Ishikawa (cell line): ENCODE results near the gene SRSF4.
A peak's percentile ranks its signal among the peaks of the same experiment; 100 is the strongest.

Source experiments
- CEBPB ChIP-seq: IDR thresholded peaks from 2 replicates; pipeline ENCODE4 v1.6.1; 2012
- CREB1 ChIP-seq: IDR thresholded peaks from 2 replicates; pipeline ENCODE4 v1.6.1; 2012; ENCODE audit warnings: low read depth
- EGR1 ChIP-seq: IDR thresholded peaks from 2 replicates; pipeline ENCODE4 v1.6.1; 2012
- EP300 ChIP-seq: IDR thresholded peaks from 2 replicates; pipeline ENCODE4 v1.6.1; 2012; ENCODE audit warnings: borderline replicate concordance
- FOXM1 ChIP-seq: IDR thresholded peaks from 2 replicates; pipeline ENCODE4 v1.6.1; 2012; ENCODE audit warnings: low read depth, borderline replicate concordance
- MAX ChIP-seq: IDR thresholded peaks from 2 replicates; pipeline ENCODE4 v1.6.1; 2012
- NFIC ChIP-seq: IDR thresholded peaks from 2 replicates; pipeline ENCODE4 v1.6.1; 2012
- RAD21 ChIP-seq: IDR thresholded peaks from 2 replicates; pipeline ENCODE4 v1.6.1; 2012; ENCODE audit warnings: low read depth
- TAF1 ChIP-seq: IDR thresholded peaks from 2 replicates; pipeline ENCODE4 v1.6.1; 2012; ENCODE audit warnings: low read depth, mild to moderate bottlenecking
- TCF12 ChIP-seq: IDR thresholded peaks from 2 replicates; pipeline ENCODE4 v1.6.1; 2012; ENCODE audit warnings: low read depth
- TEAD4 ChIP-seq: IDR thresholded peaks from 2 replicates; pipeline ENCODE4 v1.6.1; 2012
- YY1 ChIP-seq: IDR thresholded peaks from 2 replicates; pipeline ENCODE4 v1.6.1; 2012; ENCODE audit warnings: low read depth
- ZBTB7A ChIP-seq: IDR thresholded peaks from 2 replicates; pipeline ENCODE4 v1.6.1; 2012; ENCODE audit warnings: low read depth
- TF ChIP-seq, protein P1 (sequence below): IDR thresholded peaks from 2 replicates; pipeline ENCODE4 v1.6.1; 2012
- TF ChIP-seq, protein P2 (sequence below): IDR thresholded peaks from 2 replicates; pipeline ENCODE4 v1.6.1; 2012; ENCODE audit warnings: low read depth, mild to moderate bottlenecking

SRSF4 gene

DNA sequence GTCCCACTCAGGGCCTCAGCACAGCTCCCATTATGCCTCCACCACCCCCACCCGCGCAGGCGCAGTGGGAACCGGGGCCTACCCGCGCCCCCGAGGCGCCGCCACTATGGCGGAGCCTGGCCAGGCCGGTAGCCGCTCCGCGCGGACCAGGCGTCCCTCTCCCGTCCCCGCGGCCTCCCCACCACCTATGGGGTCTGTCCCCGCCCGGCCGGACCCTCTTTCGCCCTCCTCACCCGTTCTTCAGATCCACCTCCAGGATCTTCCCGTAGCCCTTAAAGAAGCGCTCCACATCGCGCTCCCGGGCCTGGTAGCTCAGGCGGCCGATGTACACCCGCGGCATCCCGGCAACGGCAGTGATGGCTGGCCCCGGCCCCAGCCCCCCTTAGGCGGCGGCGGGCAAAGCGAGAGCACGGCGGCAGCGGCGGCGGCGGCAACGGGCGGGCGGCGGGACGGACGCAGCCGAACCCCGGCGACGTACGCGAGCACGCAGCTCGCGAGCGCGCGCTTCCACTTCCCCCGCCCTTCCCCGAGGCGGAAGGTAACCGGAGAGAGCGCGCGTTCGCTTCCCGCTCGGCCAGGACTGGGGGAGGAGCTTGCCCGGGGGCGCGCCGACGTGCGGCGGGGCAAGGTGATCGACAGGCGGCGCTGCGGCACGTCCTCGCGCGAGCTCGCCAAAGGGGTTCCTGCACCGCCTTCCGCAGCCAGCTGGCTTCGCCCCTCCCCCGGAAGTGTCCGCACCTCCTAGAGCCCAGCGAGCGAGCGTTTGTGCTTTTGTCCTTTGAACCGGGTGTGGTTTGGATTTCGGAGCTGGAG, at the start of gene SRSF4:
Gene SRSF4 (minus strand): TSS at position 488 of the 813 bp plus-strand sequence. CDS start 148 bp downstream, at position 340.
- peak; percentile 23; the same call in 1 of the 2 replicates for TF ChIP-seq EGR1
- 0 out of 2 replicates have a peak, but pooled peaks have one; percentile 18 for TF ChIP-seq EP300
- TF ChIP-seq FOXM1 = no peak
- TF ChIP-seq, protein P1, sequence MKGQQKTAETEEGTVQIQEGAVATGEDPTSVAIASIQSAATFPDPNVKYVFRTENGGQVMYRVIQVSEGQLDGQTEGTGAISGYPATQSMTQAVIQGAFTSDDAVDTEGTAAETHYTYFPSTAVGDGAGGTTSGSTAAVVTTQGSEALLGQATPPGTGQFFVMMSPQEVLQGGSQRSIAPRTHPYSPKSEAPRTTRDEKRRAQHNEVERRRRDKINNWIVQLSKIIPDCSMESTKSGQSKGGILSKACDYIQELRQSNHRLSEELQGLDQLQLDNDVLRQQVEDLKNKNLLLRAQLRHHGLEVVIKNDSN = 0 out of 2 replicates have a peak, but pooled peaks have one; percentile 2
- peak; percentile 93 for TF ChIP-seq TAF1
- no peak; the same call in 1 of the 2 replicates for TF ChIP-seq NFIC
- TF ChIP-seq YY1 = peak; percentile 88
- TF ChIP-seq MAX = peak; percentile 33; the same call in 1 of the 2 replicates
- no peak for TF ChIP-seq ZBTB7A
- TF ChIP-seq, protein P2, sequence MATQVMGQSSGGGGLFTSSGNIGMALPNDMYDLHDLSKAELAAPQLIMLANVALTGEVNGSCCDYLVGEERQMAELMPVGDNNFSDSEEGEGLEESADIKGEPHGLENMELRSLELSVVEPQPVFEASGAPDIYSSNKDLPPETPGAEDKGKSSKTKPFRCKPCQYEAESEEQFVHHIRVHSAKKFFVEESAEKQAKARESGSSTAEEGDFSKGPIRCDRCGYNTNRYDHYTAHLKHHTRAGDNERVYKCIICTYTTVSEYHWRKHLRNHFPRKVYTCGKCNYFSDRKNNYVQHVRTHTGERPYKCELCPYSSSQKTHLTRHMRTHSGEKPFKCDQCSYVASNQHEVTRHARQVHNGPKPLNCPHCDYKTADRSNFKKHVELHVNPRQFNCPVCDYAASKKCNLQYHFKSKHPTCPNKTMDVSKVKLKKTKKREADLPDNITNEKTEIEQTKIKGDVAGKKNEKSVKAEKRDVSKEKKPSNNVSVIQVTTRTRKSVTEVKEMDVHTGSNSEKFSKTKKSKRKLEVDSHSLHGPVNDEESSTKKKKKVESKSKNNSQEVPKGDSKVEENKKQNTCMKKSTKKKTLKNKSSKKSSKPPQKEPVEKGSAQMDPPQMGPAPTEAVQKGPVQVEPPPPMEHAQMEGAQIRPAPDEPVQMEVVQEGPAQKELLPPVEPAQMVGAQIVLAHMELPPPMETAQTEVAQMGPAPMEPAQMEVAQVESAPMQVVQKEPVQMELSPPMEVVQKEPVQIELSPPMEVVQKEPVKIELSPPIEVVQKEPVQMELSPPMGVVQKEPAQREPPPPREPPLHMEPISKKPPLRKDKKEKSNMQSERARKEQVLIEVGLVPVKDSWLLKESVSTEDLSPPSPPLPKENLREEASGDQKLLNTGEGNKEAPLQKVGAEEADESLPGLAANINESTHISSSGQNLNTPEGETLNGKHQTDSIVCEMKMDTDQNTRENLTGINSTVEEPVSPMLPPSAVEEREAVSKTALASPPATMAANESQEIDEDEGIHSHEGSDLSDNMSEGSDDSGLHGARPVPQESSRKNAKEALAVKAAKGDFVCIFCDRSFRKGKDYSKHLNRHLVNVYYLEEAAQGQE = 0 out of 2 replicates have a peak, but pooled peaks have one; percentile 15
- TF ChIP-seq RAD21 = peak; percentile 26; the same call in 1 of the 2 replicates
- no peak; the same call in 1 of the 2 replicates for TF ChIP-seq TEAD4
- TF ChIP-seq CREB1 = no peak; the same call in 1 of the 2 replicates
- no peak; the same call in 1 of the 2 replicates for TF ChIP-seq CEBPB
- TF ChIP-seq TCF12 = 0 out of 2 replicates have a peak, but pooled peaks have one; percentile 42

DNA sequence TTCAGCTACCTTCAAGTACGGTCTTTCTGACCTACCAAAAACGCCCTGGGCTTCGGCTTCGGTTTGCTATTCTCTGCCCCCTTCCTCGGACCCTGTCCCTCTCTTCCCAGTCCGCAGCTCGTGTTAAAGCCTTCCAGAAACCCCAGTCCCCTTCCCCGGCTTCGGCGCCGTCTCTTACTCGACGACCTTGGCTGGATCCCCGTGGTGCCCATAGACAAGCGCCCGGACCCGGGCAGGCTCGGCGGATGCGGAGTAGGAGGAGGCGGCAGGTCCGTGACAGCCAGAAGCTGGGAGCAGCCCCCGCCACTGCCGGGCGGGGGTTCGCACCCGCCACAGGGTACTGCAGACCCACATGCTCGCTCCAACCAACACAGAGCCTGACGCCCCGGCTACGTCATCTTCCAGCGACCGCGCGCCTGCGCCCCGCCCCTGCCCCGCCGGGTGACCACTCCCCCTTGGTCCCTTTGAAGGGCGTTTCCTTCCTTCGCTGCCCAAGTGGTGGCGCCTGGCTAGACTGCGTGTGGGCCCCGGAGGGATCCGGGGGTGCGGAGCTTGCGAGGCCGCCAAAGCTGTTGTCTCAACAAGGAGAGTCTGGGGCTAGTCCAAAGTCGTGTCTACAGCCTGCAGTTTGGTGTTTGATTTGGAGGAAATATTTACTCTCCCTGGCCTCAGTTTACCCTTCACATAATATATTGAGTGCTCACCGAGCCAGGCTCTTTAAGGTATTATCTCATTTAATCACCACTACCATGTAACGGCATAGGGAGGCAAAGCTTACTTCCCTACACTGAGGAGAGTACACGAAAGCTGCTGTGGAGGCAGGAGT, 49.1 kb upstream of the SRSF4 start, which contains the start of gene MECR:
Gene MECR (minus strand): TSS at position 382 of the 826 bp plus-strand sequence. CDS start 28 bp downstream, at position 354.
- TF ChIP-seq TEAD4 (no peak; the same call in 1 of the 2 replicates), FOXM1 (no peak), EGR1 (no peak), CREB1 (peak; percentile 94), TCF12 (peak; percentile 47; the same call in 1 of the 2 replicates), TAF1 (peak; percentile 67), MAX (peak; percentile 94), EP300 (no peak), YY1 (no peak), ZBTB7A (peak; percentile 31; the same call in 1 of the 2 replicates), RAD21 (no peak), CEBPB (no peak)
- TF ChIP-seq, protein P1 = peak; percentile 36; the same call in 1 of the 2 replicates

DNA sequence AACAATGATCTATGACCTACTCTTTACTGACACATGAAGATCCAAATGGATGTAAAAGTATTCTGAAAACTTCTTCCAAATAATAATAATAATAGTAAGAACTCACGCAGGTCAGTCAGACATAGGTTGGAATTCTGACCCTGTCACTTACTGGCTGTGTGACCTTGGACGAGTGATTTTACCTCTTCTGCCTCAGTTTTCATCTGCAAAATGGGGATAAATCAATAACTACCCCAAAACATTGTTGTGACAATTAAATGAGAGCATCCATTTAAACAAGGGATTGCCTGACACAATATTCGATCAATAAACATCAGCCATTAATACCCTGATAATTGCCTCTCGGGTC, 48.5 kb upstream of the SRSF4 start:
- no peak for TF ChIP-seq TEAD4
- no peak for TF ChIP-seq MAX
- no peak for TF ChIP-seq CEBPB
- no peak for TF ChIP-seq FOXM1
- no peak for TF ChIP-seq EP300
- TF ChIP-seq NFIC = no peak

DNA sequence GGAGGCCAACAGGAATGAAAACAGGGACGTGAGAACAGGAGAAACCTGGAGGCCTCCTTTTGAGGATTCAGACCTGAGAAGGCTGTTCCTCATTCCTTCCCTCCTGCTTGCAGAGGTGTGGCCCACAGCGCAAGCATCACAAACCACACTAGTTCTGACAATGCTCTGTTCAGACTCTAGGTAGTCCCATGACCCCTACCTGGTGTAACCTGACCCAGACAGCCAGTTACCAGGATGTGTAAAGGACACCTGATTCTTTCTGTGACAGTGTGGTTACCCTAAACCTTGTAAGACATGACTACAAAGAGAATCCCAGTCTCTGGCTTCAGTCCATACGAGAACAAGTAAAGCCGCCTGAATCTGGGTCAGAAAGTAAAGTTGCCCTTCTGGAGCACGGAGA, 45.8 kb upstream of the SRSF4 start:
- TF ChIP-seq CEBPB (no peak), ZBTB7A (no peak), MAX (no peak), TCF12 (no peak), TAF1 (no peak), YY1 (no peak), TEAD4 (no peak), EGR1 (no peak), RAD21 (no peak), EP300 (no peak), FOXM1 (no peak)
- TF ChIP-seq, protein P1 = no peak

- no peak for TF ChIP-seq CREB1
- TF ChIP-seq, protein P1 = no peak
- TF ChIP-seq TAF1 = no peak
- no peak for TF ChIP-seq TCF12
- TF ChIP-seq ZBTB7A = no peak
- no peak for TF ChIP-seq NFIC
- TF ChIP-seq, protein P2 = no peak
- no peak for TF ChIP-seq EP300
- TF ChIP-seq CEBPB = no peak
- no peak for TF ChIP-seq YY1
- no peak for TF ChIP-seq MAX
- TF ChIP-seq RAD21 = no peak
- TF ChIP-seq TEAD4 = no peak
- TF ChIP-seq EGR1 = no peak
Measured at GRCh38 chr1:29225361-29225760, 43.7 kb upstream of the SRSF4 start.
